ENCODE measurements around the gene ELP1.
A peak's percentile ranks its signal among the peaks of the same experiment; 100 is the strongest.
"Not testable (repeated sequence)": the region's sequence is repeated elsewhere in the genome, so short reads cannot be mapped to it uniquely, and the experiment has no call there.

The ELP1 gene, protein sequence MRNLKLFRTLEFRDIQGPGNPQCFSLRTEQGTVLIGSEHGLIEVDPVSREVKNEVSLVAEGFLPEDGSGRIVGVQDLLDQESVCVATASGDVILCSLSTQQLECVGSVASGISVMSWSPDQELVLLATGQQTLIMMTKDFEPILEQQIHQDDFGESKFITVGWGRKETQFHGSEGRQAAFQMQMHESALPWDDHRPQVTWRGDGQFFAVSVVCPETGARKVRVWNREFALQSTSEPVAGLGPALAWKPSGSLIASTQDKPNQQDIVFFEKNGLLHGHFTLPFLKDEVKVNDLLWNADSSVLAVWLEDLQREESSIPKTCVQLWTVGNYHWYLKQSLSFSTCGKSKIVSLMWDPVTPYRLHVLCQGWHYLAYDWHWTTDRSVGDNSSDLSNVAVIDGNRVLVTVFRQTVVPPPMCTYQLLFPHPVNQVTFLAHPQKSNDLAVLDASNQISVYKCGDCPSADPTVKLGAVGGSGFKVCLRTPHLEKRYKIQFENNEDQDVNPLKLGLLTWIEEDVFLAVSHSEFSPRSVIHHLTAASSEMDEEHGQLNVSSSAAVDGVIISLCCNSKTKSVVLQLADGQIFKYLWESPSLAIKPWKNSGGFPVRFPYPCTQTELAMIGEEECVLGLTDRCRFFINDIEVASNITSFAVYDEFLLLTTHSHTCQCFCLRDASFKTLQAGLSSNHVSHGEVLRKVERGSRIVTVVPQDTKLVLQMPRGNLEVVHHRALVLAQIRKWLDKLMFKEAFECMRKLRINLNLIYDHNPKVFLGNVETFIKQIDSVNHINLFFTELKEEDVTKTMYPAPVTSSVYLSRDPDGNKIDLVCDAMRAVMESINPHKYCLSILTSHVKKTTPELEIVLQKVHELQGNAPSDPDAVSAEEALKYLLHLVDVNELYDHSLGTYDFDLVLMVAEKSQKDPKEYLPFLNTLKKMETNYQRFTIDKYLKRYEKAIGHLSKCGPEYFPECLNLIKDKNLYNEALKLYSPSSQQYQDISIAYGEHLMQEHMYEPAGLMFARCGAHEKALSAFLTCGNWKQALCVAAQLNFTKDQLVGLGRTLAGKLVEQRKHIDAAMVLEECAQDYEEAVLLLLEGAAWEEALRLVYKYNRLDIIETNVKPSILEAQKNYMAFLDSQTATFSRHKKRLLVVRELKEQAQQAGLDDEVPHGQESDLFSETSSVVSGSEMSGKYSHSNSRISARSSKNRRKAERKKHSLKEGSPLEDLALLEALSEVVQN (N-terminal part only)

GRCh38 chr9:108933718-108934322 is at the start of gene ELP1:
Gene ELP1 (minus strand): TSS chr9:108934124. CDS start chr9:108931146, 2,978 bp downstream.
- DNase-seq (ENCODE audit: low spot score): peak; percentile 97

DNA sequence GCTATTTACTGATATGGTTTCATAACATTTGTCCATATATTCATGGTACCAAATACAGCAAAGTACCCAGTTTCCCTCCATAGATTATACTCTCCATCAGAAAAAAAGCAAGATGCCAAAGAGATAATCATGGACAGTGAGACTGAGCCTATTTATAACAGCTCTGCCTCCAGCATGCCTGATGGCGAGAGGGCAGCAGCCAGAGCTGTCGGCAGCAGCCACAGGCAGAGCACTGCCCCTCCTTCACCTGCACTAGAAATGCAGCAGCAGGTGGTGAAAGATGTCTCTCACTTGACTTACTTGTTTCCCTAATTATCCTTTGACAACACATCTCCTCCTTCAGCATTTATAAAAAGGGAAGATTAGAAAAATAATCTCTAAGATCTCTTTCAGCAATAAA is 47.0 kb upstream of the ELP1 start:
- DNase-seq (ENCODE audit: low spot score): no peak

DNA sequence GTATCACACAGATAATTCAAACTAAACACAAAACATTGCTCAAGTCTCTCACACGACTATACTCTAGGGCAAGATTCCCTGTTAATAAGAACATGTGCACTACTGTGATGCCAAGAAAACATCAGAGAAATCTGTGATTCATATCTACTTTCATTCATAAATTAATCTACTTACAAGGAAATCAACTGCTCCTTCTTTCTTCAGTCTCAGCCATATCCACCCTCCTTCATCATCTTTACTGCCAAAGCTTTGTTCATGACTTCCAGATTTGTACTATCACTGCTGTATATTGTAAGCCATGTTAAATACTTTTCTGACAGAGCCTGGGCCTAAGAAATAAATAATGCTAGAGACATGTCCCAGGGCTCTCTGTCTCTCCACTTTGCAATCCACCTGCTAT is 44.3 kb upstream of the ELP1 start:
- DNase-seq (ENCODE audit: low spot score): no peak

DNA sequence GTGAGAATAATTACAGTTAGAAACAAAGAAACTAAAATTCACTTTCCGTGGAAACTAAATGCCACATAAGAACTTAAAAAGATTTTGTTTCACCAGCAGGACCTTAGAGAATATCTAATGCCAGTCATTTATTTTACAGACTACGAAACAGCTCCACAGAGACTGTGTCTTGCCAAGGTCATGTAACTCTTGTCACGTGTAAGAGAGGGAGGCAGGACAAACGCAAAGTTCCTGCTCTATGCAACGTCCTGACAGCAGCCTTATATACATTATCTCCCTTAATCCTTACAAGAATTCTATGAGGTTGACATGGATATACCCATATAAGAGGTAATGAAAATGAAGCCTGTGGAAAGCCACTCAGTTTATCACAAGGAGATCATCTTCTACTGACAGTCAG is 40.0 kb upstream of the ELP1 start:
- DNase-seq (ENCODE audit: low spot score): no peak

DNA sequence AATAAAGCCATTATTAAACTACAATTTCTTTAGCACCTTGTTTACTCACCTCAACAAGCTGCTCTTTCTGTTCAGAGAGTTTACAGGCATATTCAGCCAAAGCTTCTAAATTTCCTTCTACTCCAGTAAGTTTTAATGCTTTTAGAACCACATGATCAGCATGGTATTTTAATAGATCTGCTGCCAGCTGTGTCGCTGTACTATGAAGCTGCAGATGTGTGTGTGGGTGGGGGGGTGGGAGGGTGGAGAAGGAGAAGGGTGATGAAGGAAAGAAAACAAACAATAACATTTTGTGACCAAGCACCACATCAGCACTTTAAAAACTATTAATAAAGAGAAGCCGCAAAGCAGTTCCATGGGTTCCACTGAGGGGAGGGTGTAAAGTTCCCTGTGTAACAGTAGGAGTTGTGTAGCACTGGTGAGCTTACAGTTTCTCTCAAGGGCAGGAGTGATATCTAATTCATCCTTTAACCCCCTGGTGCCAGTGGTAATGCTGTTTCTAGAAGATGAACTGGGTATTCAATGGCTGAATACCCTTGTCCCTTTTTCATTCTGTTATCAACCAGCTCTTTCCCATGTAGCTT is 38.8 kb upstream of the ELP1 start:
- peak; percentile 21 for DNase-seq (ENCODE audit: low spot score)

DNA sequence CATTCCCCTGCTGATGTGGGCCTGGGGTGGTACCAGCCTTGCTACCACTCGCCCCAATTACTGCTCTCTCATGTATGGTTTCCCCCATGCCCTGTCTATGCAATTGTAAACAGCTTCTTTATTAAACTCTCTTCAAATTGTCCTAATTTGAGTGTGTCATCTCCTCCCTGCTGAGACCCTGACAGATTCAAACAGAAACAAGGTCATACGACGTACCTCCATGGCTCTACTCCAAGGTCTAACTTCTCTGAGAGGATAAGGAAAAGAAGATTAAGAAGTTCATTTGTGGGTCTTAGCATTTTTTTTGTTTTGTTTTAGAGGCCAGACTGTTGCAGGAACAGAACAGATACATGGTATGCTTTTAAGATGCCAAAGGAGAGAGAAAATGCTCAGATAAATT is 38.3 kb upstream of the ELP1 start:
- no peak for DNase-seq (ENCODE audit: low spot score)

DNA sequence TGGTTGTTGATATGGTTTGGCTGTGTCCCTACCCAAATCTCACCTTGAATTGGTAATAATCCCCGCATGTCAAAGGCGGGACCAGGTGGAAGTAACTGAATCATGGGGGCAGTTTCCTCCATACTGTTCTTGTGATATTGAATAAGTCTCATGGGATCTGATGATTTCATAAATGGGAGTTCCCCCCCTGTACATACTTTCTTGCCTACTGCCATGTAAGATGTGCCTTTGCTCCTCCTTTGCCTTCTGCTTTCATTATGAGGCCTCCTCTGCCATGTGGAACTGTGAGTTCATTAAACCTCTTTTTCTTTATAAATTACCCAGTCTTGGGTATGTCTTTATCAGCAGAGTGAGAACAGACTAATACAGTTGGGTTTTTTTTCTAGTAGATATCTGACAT is 37.5 kb upstream of the ELP1 start:
- not testable (repeated sequence) for DNase-seq (ENCODE audit: low spot score)

DNA sequence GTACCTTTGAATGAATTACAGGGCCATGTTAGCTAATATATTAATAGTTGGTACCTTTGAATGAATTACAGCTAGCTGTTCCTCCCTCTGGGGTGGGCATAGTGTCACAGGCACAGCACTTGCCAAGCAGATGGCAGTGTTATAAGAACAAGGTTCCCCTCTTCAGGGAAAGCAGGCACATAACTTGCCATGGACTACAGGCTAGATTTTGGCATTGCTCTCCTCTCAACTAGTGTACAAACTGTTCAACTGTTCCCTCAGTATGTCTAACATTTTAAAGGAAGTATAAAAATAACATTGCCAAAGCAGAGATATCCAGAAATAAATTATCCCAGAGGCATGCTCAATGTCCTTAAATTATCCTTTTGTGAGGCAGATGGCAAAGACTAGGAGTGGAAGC is 34.0 kb upstream of the ELP1 start:
- no peak for DNase-seq (ENCODE audit: low spot score)

DNA sequence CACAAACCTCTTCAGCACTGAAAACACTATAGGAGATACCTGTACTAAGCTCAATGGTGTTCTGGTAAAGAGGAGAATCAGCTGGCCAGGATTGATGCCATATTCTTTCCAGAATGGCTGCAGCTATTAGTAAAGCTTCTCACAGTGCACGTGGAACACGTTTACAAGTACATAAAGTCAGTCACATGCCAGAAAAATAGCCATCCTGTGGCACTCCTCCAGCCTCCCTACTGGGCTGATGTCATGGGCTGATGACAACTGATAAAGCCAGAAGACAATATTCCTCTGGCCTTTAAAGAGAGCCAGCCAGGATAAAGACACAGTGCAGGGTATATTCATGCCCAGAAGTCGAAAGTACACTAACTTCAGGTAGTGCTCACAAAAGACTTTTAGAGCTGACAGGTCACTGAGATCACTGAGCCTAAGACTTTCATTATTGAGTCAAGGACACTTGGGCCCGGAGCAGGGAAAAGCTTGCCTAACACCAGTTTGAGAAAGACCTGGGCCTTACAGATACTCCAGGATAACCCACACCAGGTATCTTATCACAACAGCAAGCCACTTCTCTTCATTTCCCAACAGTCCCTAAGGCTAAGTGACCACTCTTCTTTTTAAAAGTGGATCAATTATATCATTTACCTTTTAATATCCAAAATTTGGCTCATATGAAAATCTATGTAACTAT is 29.7 kb upstream of the ELP1 start:
- peak; percentile 8 for DNase-seq (ENCODE audit: low spot score)

DNA sequence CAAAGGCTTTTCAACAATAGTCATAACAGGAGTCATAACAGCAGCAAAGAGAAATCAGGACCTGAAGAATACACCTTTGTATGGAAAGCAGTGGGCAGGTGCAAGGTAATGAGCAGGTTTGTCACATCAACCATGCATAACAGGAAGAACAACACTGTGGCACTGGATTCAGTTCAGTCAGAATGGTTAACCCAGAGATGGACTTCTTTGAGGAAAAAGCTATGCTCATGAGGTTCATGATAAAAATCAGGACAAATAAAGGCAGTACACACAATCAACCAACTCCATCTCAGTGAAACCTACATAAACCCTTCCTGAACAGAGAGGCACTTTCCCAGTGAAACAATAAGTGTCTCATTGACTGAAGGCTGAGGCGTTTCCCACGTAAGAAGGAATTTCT is 27.2 kb upstream of the ELP1 start:
- DNase-seq (ENCODE audit: low spot score): no peak

DNA sequence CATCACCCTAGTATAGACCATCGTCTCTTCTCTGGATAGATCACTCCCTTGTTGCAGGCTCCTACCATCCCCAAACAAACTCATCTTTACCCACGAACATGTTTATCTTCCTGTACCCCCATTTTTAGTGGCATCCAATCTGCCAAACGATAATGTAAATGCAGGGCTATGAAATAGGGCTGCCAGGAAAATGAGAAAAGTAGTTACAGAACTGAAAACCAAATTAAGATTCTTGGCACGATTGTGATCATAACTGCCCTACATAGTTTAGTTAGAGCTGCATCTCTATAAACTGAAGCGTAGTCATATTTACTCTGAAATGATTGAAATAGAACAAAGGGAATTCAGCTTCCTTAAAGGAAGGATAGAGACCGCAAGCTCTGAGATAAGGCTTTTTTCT is 26.4 kb upstream of the ELP1 start:
- DNase-seq (ENCODE audit: low spot score): no peak

DNA sequence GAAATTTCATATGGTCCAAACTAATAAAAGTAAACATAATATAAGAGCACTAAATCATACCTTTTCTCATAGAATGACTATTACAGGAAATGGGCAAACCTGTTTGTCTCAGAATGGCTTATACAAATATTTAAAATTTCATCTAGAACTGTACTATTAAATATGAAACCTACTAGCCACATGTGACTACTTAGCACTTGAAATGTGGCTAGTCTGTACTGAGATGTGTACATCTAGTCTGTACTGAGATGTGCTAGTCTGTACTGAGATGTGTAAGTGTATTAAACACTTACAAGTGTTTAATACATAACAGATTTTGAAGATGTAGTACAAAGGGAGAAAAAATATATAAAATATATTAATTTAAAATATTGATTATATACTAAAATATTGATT is 22.7 kb upstream of the ELP1 start:
- DNase-seq (ENCODE audit: low spot score): no peak

GRCh38 chr9:108956022-108956630 is 22.2 kb upstream of the ELP1 start:
- DNase-seq (ENCODE audit: low spot score): no peak

DNA sequence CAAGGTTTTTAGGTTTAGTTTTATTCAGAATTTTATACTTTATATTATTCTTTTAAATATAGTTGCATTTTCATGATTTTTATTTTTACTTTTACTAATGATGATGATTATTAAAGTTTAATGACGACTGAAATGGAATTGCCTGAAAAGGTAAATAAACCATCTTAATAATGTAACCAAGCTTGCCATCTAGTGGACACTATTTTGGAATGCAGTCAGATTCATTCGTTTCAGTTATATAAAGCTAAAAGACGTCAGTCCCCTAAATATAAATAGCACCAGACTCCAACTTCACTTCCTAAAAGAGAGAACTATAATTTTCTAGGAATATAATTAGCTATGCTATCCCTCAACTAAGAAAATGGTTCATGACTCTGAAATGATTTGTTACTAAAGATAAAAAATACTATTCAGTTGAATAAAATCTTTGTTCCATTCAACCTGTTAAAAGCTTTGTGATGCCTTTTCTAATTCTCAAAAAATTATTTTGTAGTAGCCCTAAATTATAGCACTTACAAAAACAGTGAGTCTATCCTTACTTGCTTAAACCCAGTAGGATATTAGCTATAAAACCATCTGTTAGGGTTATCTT is 20.2 kb upstream of the ELP1 start:
- DNase-seq (ENCODE audit: low spot score): peak; percentile 53

DNA sequence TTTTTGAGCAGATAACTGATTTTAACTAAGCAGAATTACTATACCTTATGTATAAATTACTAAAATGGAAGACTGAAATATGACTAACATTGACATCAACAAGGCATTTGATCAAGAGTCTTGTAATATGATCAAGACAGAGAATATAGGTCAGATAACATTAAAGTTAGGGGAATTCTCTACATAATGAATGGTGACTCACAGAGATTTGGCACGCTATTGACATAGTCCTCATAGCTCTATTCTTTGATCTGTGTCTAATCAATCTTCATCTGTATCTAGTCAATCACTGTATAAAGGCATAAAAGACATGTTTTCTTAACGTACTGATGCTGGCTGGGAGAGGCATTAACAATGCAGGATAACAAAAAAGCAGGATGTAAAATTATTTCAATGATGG is 17.7 kb upstream of the ELP1 start:
- no peak for DNase-seq (ENCODE audit: low spot score)

- DNase-seq (ENCODE audit: low spot score): no peak
Observed at GRCh38 chr9:108950168-108950567, 16.2 kb upstream of the ELP1 start.

DNA sequence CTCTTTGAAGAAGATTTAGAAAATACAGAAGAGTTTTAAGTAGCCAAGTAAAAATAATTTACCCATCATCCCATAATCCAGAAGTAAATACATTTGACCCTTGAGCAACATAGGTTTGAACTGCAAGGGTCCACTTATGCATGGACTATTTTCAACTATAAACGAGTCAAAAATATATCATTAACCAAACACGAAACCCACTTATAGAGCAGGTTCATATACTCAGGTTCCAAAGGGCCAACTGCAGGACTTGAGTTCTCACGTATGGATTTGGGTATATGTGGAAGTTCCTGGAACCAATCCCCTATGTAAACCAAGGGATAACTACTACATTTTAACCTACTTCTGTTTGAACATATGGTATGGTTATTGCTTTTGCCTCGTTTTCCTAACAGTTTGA is 6.1 kb upstream of the ELP1 start:
- no peak for DNase-seq (ENCODE audit: low spot score)

GRCh38 chr9:108937561-108938305 is 3.8 kb upstream of the ELP1 start:
- DNase-seq (ENCODE audit: low spot score): no peak

DNA sequence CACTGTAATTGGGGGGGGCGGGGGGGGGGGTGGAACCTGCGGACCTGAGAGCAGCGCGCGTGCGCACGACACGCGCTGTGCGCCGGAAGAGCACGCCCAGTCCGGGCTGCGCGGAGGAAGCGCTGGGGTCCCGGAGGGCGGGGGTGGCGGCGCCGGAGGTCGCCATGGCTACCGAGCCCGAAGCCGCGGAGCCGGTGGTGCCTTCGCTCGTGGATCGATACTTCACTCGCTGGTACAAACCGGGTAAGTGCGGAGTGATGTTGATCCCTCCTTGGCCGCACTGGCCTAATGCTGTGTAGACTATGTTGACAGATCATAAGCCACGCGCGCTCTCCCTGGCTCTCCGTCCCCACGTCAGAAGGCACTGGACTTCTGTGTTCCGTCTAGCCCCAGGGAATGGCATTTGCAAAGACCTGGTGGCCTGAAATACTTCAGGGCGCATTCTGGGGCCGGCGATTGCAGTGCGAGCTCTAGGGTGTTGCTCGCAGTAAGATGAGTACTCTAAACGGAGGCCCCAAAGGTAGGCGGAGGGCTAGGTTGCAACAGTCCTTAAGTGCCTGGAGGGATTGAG is 484 bp upstream of the ELP1 start, which contains the start of gene ABITRAM:
Gene ABITRAM (plus strand): TSS at position 78 of the 571 bp plus-strand sequence. CDS start 87 bp downstream, at position 165.
- DNase-seq (ENCODE audit: low spot score): peak; percentile 98
